ENCODE data around the gene PPP1R10. TPM values are rescaled to one million over a fixed set of nuclear protein-coding genes. Genes with fewer than 3 reads are reported as not detected.

PPP1R10 gene
- total RNA-seq, 1 experiment from 2014 or later = 103 TPM

DNA sequence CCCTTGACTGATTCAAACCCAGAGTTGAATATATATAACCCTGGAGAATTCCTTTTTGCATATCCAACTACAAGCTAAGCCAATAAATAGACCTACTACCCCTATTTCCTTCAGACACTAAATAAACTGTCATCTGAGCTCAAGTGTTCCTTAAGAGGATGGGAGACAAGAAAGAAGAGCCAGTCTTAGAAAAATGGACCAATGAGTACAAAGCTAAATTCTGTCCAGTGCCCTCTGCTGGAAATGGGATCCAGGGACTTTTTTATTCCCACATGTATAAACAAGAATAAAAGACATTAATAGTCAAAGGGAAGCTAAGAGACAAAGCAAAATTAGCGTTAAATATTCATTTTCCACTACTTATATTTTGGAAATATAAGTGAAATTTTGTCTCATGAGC, 4.8 kb downstream of the PPP1R10 start:
- peak; percentile 40 for DNase-seq (ENCODE audit: unreplicated experiment)
- ChIA-PET POLR2A (interaction anchor here (0.6 to 4.8 kb wide), 18 partner anchors 13 to 266 kb away, joined by 3 to 107 read pairs (median 4); partner anchors contain the start of genes ABCF1, C6orf136, DHX16 and FLOT1), CTCF (interaction anchor here (0.9 to 2.0 kb wide), 11 partner anchors 9 to 475 kb away, joined by 3 to 14 read pairs (median 4); partner anchors contain the start of genes DHX16 and MDC1)
- intact Hi-C loops (cut with micrococcal nuclease) = no loop called here
- Mint-ChIP-seq H3K9me3 (ENCODE audit: unreplicated experiment) (no peaks in the 10 kb centered on the region), H3K27ac (ENCODE audit: low read depth, unreplicated experiment) (peak overlapping the region; percentile 14), H3K36me3 (ENCODE audit: insufficient read depth, unreplicated experiment) (peaks cover 80% of the 10 kb centered on the region), H3K4me3 (ENCODE audit: unreplicated experiment) (no peak overlapping the region), H3K27me3 (ENCODE audit: insufficient read depth, unreplicated experiment) (no peaks in the 10 kb centered on the region), H3K4me1 (ENCODE audit: insufficient read depth, unreplicated experiment) (peaks cover 44% of the 10 kb centered on the region)
- no TSS peak for BruUV-seq (replicated peaks)
- TF ChIP-seq, protein P1, sequence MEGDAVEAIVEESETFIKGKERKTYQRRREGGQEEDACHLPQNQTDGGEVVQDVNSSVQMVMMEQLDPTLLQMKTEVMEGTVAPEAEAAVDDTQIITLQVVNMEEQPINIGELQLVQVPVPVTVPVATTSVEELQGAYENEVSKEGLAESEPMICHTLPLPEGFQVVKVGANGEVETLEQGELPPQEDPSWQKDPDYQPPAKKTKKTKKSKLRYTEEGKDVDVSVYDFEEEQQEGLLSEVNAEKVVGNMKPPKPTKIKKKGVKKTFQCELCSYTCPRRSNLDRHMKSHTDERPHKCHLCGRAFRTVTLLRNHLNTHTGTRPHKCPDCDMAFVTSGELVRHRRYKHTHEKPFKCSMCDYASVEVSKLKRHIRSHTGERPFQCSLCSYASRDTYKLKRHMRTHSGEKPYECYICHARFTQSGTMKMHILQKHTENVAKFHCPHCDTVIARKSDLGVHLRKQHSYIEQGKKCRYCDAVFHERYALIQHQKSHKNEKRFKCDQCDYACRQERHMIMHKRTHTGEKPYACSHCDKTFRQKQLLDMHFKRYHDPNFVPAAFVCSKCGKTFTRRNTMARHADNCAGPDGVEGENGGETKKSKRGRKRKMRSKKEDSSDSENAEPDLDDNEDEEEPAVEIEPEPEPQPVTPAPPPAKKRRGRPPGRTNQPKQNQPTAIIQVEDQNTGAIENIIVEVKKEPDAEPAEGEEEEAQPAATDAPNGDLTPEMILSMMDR (IDR thresholded peaks at IDR 0.05; ENCODE audit: unreplicated experiment) = peak; percentile 25

DNA sequence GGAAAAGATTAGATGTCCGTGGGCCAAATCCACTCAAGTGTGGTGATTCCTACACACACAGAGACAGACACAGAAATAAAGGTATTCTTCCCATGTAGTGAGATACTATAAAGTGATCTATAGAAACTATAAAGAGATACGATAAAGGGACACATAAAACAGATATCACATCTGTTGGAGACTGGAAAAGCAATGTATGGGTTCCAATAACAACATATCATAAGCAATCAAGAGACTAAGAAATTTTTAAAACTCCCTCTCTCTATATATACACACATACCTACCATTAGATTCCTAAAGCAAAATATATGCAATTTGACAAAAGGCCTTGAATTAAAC, 5.2 kb downstream of the PPP1R10 start:
- no peaks in the 10 kb centered on the region for H3K27me3 Mint-ChIP-seq (ENCODE audit: insufficient read depth, unreplicated experiment)
- H3K27ac Mint-ChIP-seq (ENCODE audit: low read depth, unreplicated experiment) = peak overlapping the region; percentile 14
- peaks cover 80% of the 10 kb centered on the region for H3K36me3 Mint-ChIP-seq (ENCODE audit: insufficient read depth, unreplicated experiment)
- H3K9me3 Mint-ChIP-seq (ENCODE audit: unreplicated experiment) = no peaks in the 10 kb centered on the region
- POLR2A ChIA-PET = interaction anchor here (0.9 to 4.8 kb wide), 8 partner anchors 12 to 118 kb away, joined by 3 to 107 read pairs (median 18); partner anchors contain the start of genes C6orf136, GNL1, MDC1 and PRR3
- DNase-seq (ENCODE audit: unreplicated experiment) = no peak
- peaks cover 44% of the 10 kb centered on the region for H3K4me1 Mint-ChIP-seq (ENCODE audit: insufficient read depth, unreplicated experiment)
- no TSS peak for BruUV-seq (replicated peaks)
- TF ChIP-seq, protein P1 (IDR thresholded peaks at IDR 0.05; ENCODE audit: unreplicated experiment) = no peak
- intact Hi-C loops (cut with micrococcal nuclease) = no loop called here
- CTCF ChIA-PET = interaction anchor here (1.1 to 2.0 kb wide), 7 partner anchors 8 to 128 kb away, joined by 3 to 14 read pairs (median 4); partner anchors contain the start of genes DHX16 and MDC1
- H3K4me3 Mint-ChIP-seq (ENCODE audit: unreplicated experiment) = no peak overlapping the region

DNA sequence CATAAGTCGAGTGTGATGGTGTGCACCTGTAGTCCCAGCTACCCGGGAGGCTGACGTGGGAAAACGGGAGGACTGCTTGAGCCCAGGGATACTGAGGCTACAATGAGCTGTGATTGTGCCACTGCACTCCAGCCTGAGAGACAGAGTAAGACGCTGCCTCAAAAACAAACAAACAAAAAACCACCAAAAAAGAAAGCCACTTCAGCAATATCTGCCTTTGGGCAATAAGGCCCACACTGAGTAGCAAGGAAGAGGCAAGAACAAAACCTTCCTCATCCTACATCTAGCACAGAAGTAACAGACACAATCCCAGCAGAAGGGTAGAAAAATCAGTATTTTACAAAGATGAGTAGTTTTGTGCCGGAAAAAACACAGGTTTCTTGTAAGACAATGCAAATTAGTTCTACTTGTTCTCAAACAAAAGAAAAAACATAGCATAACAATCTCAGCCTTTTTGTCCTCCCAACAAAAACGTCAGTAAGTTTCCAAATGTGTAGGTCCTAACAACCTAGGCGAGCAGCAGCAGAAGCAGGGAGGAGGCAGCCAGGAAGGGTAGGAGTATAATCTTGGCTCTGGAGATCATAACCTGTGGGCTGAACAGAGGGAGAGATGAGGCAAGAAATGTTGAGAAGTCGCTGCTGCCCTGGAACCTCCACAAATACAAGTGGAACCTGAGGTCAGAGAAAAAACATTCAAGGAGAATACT, 5.7 kb downstream of the PPP1R10 start:
- Mint-ChIP-seq H3K4me1 (ENCODE audit: insufficient read depth, unreplicated experiment) (peaks cover 44% of the 10 kb centered on the region), H3K36me3 (ENCODE audit: insufficient read depth, unreplicated experiment) (peaks cover 80% of the 10 kb centered on the region), H3K9me3 (ENCODE audit: unreplicated experiment) (no peaks in the 10 kb centered on the region), H3K27ac (ENCODE audit: low read depth, unreplicated experiment) (peak overlapping the region; percentile 14), H3K4me3 (ENCODE audit: unreplicated experiment) (no peak overlapping the region), H3K27me3 (ENCODE audit: insufficient read depth, unreplicated experiment) (no peaks in the 10 kb centered on the region)
- TF ChIP-seq, protein P1 (IDR thresholded peaks at IDR 0.05; ENCODE audit: unreplicated experiment) = no peak
- no TSS peak for BruUV-seq (replicated peaks)
- DNase-seq (ENCODE audit: unreplicated experiment) = no peak
- CTCF ChIA-PET = interaction anchor here (0.5 to 2.0 kb wide), 10 partner anchors 11 to 524 kb away, joined by 3 to 14 read pairs (median 4); partner anchors contain the start of gene MDC1
- POLR2A ChIA-PET = interaction anchor here (0.7 to 4.8 kb wide), 11 partner anchors 10 to 124 kb away, joined by 3 to 107 read pairs (median 7); partner anchors contain the start of genes ABCF1 and C6orf136
- intact Hi-C loops (cut with micrococcal nuclease) = no loop called here

DNA sequence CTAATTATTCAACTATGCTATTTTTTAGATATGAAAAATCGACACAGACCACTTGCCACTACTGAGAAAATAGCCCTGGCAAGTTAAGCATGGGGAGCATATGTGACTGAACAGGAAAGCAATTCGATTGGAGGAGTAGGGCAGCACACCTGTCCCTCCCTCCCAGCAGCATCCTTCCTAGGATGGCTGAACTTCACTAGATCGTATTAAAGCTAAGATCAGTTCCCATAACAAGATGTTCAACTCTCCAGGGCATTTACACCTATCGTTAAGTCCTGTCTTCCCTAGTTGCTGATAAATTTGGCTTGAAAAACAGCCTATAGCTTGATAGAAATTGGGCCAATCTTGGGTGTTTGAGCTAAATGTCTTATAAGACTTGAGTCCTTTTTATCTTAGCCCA, 7.0 kb downstream of the PPP1R10 start:
- Mint-ChIP-seq H3K36me3 (ENCODE audit: insufficient read depth, unreplicated experiment) (peaks cover 80% of the 10 kb centered on the region), H3K9me3 (ENCODE audit: unreplicated experiment) (no peaks in the 10 kb centered on the region), H3K4me1 (ENCODE audit: insufficient read depth, unreplicated experiment) (peaks cover 34% of the 10 kb centered on the region), H3K27ac (ENCODE audit: low read depth, unreplicated experiment) (no peak overlapping the region), H3K27me3 (ENCODE audit: insufficient read depth, unreplicated experiment) (no peaks in the 10 kb centered on the region), H3K4me3 (ENCODE audit: unreplicated experiment) (no peak overlapping the region)
- intact Hi-C loops (cut with micrococcal nuclease) = no loop called here
- TF ChIP-seq, protein P1 (IDR thresholded peaks at IDR 0.05; ENCODE audit: unreplicated experiment) = no peak
- BruUV-seq (replicated peaks) = no TSS peak
- POLR2A ChIA-PET = interaction anchor here (0.6 to 2.0 kb wide), 11 partner anchors 8 to 472 kb away, joined by 3 to 14 read pairs (median 5); partner anchors contain the start of genes ABCF1 and MRPS18B
- no peak for DNase-seq (ENCODE audit: unreplicated experiment)
- CTCF ChIA-PET = interaction anchor here (0.6 to 1.9 kb wide), 6 partner anchors 11 to 477 kb away, joined by 3 to 9 read pairs (median 3); no protein-coding TSS in a partner anchor
